Measurements from ENCODE around the gene LOXHD1.

- no peak for TF ChIP-seq POLR2A (IDR thresholded peaks at IDR 0.05)
- TF ChIP-seq CTCF (IDR thresholded peaks at IDR 0.05 in 4 of 5, conservative IDR thresholded peaks at IDR 0.05 in 1 of 5) = no peak
Observed at GRCh38 chr18:46628206-46628605, 28.8 kb downstream of the LOXHD1 start.

Measured in gastrocnemius medialis (tissue), 4 donors.